Measurements from ENCODE around the gene FMN1. TPM values are rescaled to one million over a fixed set of nuclear protein-coding genes. Genes with fewer than 3 reads are reported as not detected.

Gene FMN1
- total RNA-seq, 1 donor from 2014 or later = 37.1 TPM

GRCh38 chr15:32842081-32842480, 352.4 kb downstream of the FMN1 start:
- no peak for DNase-seq (ENCODE audit: low spot score)

DNA sequence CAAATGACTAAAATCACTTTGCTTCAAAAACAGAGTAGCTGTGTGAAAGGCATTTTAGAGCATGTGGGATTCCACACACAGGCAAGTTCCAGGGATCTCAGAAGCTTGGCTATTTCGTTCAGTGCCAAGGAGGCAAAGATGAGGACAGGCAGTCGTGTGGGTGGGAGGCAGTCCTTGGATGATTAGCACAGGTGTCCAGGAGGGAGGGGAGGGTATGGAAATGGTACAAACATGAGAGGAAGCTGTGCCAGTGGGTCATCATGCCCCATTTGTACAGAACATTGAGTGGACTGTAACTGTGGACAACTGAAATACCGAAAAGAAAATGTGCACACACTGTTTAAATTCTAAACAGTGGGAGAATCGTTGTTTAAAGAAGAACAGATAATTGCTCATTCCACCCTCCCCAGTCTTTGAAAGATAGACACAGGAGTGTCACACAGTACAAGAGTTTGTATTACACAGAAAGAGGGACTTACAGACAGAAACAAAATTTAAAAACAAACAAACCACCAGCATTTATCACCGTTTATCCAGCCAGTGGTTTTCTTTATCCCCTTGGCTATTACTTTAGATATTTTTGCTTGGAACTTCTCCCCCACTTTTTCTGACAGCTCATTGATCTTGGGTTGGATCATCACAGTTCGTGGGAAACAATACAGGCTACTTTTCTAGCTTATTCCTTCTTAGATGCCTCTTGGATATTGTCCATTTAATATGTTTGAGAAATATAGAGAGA, 353.8 kb downstream of the FMN1 start:
- no peak for DNase-seq (ENCODE audit: low spot score)

DNA sequence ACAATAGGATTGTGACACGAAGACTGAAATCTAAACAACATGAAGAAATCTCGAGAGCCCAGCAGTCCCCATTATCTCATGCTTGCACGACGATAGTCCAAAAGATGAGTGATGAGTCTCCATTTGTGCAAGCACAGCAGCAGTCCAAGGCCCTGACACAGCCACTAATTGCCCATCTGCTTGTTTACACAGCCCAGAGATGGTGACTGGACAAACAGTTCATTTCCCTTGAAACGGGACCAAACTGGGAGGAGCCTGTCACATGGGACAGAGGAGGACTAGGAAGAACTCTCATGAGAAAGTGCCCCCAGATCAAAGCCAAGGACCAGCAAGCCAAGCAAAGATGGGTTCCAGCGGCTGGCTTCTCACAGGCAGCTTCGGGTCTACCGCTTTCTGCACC, 355.7 kb downstream of the FMN1 start:
- DNase-seq (ENCODE audit: low spot score) = no peak

DNA sequence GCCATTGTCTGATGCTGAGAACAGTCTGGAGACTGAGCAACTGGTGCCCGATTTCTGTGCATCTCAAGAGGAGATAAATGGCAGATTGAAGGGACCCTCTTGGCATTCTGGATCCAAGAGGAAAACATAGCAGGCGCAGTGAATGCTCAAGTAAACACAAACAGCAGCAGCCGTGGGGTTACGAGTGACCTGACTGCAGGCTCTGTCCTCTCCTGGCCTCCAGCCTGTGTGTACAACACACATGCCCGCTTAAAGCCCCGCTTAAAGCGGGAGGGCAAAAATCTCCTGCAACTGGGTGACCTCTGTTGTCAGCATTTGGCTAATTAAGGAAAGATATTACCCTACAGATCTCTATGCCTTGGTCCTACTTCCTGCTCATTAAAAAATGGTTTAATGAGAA, 356.2 kb downstream of the FMN1 start:
- DNase-seq (ENCODE audit: low spot score) = no peak

- DNase-seq (ENCODE audit: low spot score) = no peak
These were observed 356.6 kb downstream of the FMN1 start for GRCh38 chr15:32837935-32838334.

DNA sequence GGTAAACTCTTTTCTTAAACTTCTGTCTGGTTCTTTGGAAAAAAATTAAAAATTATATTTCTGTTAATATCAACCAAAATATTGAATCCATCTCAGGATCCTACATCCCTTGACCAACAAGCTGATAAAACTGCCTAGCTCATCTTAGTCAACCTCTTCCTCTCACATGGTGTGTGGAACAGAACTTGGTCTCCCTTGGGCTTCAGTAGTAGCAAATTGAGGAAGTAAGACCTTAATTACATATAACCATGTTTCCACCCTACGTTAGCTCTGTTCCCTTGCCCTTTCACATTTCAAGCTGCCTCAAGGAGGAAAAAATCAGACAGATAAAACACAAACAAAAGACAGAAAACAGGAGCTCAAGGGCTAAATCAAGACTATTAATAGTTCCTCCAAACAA, 360.4 kb downstream of the FMN1 start:
- DNase-seq (ENCODE audit: low spot score) = no peak

GRCh38 chr15:32833379-32833821, 361.1 kb downstream of the FMN1 start:
- no peak for DNase-seq (ENCODE audit: low spot score)

- no peak for DNase-seq (ENCODE audit: low spot score)
These were observed 363.0 kb downstream of the FMN1 start for GRCh38 chr15:32831485-32831884.

DNA sequence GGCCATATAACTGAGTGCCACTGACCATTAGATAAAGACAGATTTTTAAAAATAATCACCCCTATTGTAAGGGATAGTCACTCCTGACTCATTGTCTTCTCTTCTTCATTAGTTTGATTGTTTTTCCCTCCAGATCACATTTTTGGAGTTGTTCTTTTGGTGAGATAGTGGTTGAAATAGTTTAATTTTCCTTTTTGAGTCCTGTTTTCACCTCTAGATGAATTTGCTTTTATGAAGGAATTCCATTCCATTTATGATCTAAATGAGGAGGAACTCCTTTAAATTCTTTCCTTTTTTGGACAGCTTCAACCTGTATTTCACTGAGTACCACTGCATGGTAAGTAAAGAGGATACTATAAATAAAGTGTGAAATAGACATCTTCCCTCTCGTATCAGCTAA, 364.3 kb downstream of the FMN1 start:
- no peak for DNase-seq (ENCODE audit: low spot score)

GRCh38 chr15:32829436-32829835, 365.1 kb downstream of the FMN1 start:
- DNase-seq (ENCODE audit: low spot score) = no peak

DNA sequence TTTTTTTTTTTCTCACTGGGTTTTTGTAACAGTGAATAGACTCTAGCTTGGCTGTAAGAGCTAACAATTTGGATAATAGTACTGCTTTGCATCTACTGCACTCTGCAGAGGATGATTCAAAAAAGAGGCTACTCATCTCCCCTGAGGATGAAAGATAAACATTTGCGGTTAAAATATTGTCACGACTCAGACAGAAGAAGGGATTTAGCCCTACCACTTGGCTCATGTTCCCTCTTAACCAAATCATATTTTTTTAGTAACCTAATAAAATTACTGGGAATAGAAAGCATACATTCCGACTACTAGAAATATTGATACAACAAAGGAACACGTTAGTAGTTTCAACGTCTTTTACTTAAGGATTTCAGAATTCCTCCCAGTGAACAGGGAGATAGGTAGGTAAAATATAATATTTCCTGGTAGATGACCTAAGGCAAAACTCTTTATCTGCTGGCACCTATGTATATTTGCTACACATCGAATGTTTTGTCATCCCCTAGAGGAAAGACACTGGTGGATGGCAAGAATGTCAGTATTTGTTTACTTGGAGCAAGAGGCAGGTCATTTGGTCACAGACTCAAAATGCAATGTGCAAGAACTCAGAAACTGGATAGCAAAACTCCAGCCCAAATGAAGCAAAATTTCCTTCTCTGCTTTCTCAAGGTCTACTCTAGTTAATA, 365.9 kb downstream of the FMN1 start:
- no peak for DNase-seq (ENCODE audit: low spot score)

DNA sequence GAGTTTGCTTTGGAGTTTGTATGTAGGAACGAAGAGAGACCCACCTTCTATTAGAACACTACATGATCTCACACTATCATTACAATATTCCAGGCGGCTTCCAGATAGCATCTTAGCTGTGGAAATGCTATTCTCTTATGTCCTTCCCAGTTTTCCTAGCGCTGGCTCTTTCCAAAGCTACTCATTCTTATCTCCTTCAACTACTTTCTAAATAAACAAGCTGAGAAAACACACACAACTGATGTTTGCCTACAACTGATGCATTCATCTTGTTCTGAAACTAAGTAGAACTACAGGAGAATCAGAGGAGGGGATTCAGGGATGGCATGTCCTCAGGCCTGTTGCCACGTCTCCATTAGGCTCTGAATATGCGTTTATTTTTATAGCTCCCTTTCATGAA, 367.8 kb downstream of the FMN1 start:
- no peak for DNase-seq (ENCODE audit: low spot score)

DNA sequence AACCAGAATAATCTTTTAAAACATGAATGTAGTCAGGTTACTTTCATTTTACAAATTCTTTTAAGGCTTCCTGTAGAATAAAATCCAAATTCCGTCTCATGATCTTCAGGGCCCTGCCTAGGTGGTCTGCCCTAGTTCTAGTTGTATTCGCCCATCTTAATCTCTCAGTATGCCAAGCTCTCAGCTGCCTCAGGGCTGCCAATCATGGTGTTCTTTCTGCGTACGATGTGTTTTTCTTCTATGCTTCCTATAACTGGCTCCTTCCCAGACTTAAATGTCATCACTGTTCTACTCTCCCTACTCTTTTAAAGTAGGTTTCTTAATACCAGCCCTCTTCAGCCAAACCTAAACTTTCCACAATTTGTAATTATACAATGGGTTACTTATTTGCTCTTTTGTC, 369.3 kb downstream of the FMN1 start:
- DNase-seq (ENCODE audit: low spot score) = no peak

- no peak for DNase-seq (ENCODE audit: low spot score)
These were observed 369.7 kb downstream of the FMN1 start for GRCh38 chr15:32824777-32825176.

DNA sequence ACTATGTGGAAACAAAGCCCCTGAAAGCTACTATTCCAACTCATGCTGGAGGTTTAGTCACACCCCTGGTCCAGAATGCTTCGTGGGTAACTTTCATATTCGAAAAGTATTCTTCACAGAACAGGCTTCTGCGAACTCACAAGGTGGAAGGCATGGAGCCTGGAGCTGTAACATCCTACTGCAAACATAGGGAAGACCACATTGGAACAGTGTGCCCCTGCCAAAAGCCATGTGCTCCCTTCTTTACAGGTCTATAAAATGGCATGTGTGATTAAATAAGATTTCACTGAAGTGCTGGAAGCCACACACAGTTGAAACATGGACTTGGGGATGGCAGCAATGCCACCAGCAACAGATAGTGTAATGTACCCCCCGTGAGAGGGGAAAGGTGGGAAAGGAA, 370.8 kb downstream of the FMN1 start:
- DNase-seq (ENCODE audit: low spot score) = no peak

GRCh38 chr15:32822739-32823138, 371.8 kb downstream of the FMN1 start:
- DNase-seq (ENCODE audit: low spot score) = no peak

- no peak for DNase-seq (ENCODE audit: low spot score)
These were observed 375.1 kb downstream of the FMN1 start for GRCh38 chr15:32819448-32819847.

- no peak for DNase-seq (ENCODE audit: low spot score)
These were observed 375.6 kb downstream of the FMN1 start for GRCh38 chr15:32818758-32819447.

- DNase-seq (ENCODE audit: low spot score) = no peak
These were observed 376.9 kb downstream of the FMN1 start for GRCh38 chr15:32817577-32817976.

GRCh38 chr15:32807331-32807730, 387.2 kb downstream of the FMN1 start:
- DNase-seq (ENCODE audit: low spot score) = no peak

DNA sequence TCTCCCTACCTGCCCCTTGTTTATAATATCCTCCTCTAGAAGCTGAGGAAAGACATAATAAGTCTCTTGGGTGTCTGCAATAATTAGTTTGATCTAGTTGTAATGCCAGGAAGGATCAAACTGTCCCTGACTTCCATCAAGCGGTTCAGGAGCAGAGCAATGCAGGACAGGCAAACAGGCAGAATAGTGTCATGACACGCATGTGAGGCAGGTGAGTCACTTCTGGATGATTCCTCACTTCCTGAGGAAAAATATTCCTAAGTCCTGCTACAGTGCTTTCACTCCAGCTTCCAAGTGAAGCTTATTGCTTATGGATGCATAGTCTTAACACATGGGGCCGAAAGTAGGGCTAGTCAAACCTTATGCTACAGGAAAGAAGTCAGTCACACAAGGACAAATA, 390.9 kb downstream of the FMN1 start:
- no peak for DNase-seq (ENCODE audit: low spot score)

GRCh38 chr15:32802286-32802936, 392.1 kb downstream of the FMN1 start:
- no peak for DNase-seq (ENCODE audit: low spot score)
